ENCODE measurements around the gene PCDHGA5.
"Not testable (repeated sequence)": the region's sequence is repeated elsewhere in the genome, so short reads cannot be mapped to it uniquely, and the experiment has no call there.

Gene PCDHGA5

DNA sequence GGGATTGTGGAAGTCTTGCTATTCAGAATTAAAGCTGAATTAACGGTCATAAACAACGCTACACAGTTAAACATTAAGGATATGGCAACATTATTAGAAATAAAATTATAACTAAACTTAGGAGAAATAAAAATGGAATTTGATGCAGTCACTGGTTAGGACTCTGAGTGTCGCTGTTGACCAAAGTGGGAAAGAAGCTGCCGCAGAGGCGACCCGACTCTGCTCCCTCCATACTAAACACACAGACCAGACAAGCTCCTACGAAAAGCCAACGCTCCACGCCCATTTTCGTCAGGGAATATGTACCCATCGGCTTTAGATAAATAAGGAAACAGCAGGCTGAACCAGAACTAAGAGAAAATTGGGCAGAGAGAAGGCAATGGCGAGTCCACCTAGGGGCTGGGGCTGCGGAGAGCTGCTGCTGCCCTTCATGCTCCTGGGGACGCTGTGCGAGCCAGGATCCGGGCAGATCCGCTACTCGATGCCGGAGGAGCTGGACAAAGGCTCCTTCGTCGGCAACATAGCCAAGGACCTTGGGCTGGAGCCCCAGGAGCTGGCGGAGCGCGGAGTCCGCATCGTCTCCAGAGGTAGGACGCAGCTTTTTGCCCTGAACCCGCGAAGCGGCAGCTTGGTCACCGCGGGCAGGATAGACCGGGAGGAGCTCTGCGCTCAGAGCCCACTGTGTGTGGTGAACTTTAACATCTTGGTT is at the start of gene PCDHGA5:
Gene PCDHGA5, plus strand, starts transcription at position 211 of the 709 bp plus-strand sequence. Its CDS starts 169 bp downstream, at position 380.
- in situ Hi-C loops (cut with MboI; ENCODE audit: low pct_unique_long_range_greater_than_20kb, low sequenced_read_pairs, unreplicated experiment): no loop called here
- no peak for DNase-seq (ENCODE audit: low spot score)

DNA sequence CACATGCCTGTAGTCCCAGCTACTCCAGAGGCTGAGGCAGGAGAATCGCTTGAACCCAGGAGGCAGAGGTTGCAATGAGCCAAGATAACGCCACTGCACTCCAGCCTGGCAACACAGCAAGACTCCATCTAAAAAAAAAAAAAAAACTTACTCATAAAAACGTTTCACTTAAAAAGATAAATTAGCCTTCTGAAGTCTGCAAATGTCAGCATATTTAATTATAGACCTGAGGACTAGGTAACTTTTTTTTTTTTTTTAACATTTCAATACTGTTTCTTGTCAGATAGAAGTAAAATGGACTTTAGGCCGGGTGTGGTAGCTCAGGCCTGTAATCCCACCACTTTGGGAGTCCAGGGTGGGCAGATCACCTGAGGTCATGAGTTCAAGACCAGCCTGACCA is 47.0 kb upstream of the PCDHGA5 start:
- in situ Hi-C loops (cut with MboI; ENCODE audit: low pct_unique_long_range_greater_than_20kb, low sequenced_read_pairs, unreplicated experiment); DNase-seq (ENCODE audit: low spot score): not testable (repeated sequence)

More for the DNA sequence above, at the start of gene PCDHGA5:
- TF ChIP-seq, protein P1, sequence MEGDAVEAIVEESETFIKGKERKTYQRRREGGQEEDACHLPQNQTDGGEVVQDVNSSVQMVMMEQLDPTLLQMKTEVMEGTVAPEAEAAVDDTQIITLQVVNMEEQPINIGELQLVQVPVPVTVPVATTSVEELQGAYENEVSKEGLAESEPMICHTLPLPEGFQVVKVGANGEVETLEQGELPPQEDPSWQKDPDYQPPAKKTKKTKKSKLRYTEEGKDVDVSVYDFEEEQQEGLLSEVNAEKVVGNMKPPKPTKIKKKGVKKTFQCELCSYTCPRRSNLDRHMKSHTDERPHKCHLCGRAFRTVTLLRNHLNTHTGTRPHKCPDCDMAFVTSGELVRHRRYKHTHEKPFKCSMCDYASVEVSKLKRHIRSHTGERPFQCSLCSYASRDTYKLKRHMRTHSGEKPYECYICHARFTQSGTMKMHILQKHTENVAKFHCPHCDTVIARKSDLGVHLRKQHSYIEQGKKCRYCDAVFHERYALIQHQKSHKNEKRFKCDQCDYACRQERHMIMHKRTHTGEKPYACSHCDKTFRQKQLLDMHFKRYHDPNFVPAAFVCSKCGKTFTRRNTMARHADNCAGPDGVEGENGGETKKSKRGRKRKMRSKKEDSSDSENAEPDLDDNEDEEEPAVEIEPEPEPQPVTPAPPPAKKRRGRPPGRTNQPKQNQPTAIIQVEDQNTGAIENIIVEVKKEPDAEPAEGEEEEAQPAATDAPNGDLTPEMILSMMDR (IDR thresholded peaks at IDR 0.05; ENCODE audit: extremely low read depth, insufficient read depth, missing control alignments): no peak

DNA sequence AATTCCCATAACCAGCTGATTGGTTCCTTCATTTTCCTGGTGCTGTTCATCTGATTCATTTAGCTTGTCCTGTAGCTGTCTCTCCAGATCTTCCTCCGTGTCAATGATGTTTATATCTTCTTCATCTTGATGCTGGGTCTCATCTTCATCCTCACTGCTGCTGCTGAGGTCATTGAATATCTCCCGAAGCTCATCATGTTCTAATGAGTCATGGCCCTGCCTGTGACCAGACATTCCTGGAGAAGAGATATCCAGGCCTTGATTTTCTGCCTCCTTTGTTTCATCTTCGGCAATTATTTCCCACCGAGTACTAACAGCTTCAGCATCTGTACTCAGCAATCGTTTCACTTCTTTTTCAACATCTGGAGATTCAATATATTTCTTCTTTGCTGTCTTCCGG is 44.8 kb upstream of the PCDHGA5 start:
- TF ChIP-seq, protein P1 (IDR thresholded peaks at IDR 0.05; ENCODE audit: extremely low read depth, insufficient read depth, missing control alignments): no peak
- DNase-seq (ENCODE audit: low spot score): no peak
- in situ Hi-C loops (cut with MboI; ENCODE audit: low pct_unique_long_range_greater_than_20kb, low sequenced_read_pairs, unreplicated experiment): no loop called here

DNA sequence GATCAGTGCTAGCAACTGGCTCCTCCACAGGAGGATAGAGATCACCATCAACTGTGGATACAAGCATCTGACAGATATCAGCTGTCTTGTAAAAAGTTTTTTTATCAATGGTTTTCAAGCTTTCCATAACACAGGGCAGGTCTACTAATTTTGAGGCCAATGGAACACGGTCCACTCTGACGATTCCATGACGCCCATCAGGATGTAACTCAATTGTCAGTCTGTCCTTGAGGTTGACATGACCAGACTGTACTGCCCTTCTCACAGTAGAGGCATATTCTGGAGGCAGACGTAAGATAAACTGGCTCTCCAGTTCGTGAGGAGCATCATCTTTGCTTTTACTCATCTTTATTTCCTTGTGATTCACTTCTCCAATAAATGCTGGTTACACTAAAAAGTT is 44.3 kb upstream of the PCDHGA5 start:
- no peak for DNase-seq (ENCODE audit: low spot score)
- TF ChIP-seq, protein P1 (IDR thresholded peaks at IDR 0.05; ENCODE audit: extremely low read depth, insufficient read depth, missing control alignments): no peak
- in situ Hi-C loops (cut with MboI; ENCODE audit: low pct_unique_long_range_greater_than_20kb, low sequenced_read_pairs, unreplicated experiment): no loop called here

DNA sequence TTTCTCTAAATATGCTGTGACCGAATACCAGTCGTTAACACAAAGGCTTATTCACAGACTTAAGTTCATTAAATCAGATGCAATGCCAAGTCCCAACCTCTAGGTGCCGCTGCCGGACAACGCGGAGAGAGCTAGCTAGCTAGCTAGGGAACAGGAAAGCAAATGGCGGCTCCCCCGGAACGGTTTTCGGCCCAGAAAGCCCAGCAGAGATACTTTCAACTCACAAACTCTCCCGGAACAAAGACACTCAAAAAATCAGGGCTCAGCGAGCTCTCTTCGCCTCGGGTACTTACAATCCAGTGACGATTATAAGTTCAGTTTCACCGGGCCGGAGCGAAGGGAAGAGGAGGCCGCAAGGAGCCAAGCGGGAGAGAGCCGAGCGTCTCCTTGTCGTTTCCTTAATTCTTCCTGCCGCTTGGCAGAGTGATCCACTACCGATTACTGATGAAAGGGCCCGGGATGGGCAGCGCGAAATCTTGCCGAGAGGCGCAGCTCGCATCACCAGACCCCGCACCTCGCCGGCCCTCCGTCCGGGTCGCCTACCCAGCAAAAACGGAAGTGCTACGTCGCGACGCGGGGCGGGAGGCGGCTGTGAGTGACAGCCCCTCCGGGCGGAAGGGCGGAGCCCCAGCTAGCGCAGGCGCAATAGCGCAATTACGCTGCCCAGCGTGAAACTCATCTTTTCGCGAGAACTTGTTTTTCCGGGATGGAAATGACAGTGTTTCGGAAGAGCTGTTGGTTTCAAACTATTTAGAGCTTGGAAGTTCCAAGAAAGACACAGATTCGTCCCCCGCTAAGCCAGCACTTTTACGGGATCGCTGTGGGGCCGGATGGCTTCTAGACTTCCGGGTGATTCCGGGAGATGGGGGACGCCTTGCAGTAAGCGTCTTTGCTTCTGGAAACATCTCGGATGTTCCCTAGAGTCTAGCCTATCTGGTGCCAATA is 43.5 kb upstream of the PCDHGA5 start, which contains the start of gene TAF7:
Gene TAF7, minus strand, starts transcription at position 560 of the 945 bp plus-strand sequence. CDS start 740 bp downstream, outside the sequence.
- TF ChIP-seq, protein P1 (IDR thresholded peaks at IDR 0.05; ENCODE audit: extremely low read depth, insufficient read depth, missing control alignments): peak; percentile 93
- DNase-seq (ENCODE audit: low spot score): peak; percentile 89
- in situ Hi-C loops (cut with MboI; ENCODE audit: low pct_unique_long_range_greater_than_20kb, low sequenced_read_pairs, unreplicated experiment): no loop called here

DNA sequence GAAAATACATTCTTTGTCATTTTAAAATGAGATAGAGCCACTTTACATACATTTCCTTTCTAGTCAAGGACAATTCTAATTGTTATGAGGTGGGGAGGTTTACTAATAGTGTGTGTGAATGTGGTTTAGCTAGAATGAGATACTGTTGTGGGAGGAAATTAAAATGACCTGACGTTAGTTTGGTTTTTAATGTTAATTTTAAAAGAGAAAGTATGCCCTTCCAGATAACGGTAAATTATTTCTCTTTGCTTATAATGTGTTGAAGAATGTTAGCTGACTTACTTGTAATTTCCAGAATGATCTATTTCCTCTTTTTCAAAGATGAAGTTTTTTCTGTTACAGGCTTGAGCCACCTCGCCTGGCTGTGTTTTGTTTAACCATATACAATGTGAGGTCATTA is 41.7 kb upstream of the PCDHGA5 start:
- in situ Hi-C loops (cut with MboI; ENCODE audit: low pct_unique_long_range_greater_than_20kb, low sequenced_read_pairs, unreplicated experiment): no loop called here
- TF ChIP-seq, protein P1 (IDR thresholded peaks at IDR 0.05; ENCODE audit: extremely low read depth, insufficient read depth, missing control alignments): no peak
- no peak for DNase-seq (ENCODE audit: low spot score)

Measured in GM13977 (cell line).